CD4-positive, alpha-beta T cell (primary cell): ENCODE measurements around the gene MST1. TPM values are rescaled to one million over a fixed set of nuclear protein-coding genes. Genes with fewer than 3 reads are reported as not detected.

Experiments used
- ATAC-seq: fragments of 200-7000 bp; cut with Tn5 transposase; one replicate; pipeline ENCODE4 v1.10.0; 2022; ENCODE audit warnings: mild to moderate bottlenecking; ENCODE audit not compliant: poor library complexity
- CTCF ChIA-PET: fragments of 350-600 bp; sonication (Branson Sonifier 250); formaldehyde crosslinking; loops from one replicate; lab custom pipeline; 2021; ENCODE audit warnings: antibody characterized with exemption, inconsistent platforms; lab: Charles Lee
- POLR2A ChIA-PET: fragments of 350-600 bp; sonication (Branson Sonifier 250); formaldehyde crosslinking; loops from one replicate; lab custom pipeline; 2021; ENCODE audit warnings: antibody characterized with exemption, inconsistent platforms; lab: Charles Lee
- DNase-seq, 14 experiments: peaks; one replicate each; pipeline ENCODE4 v3.0.0-alpha.2; 2013 to 2020; ENCODE audit warnings: mixed read lengths in 2 of 14
- H3K27ac ChIP-seq, 2 donors: one replicate each; pipeline versions ENCODE4 v1.5.1 to v1.7.0; 2013; ENCODE audit warnings: low read length in 2 of 2, low read depth in 1 of 2, mild to moderate bottlenecking in 1 of 2
- H3K27me3 ChIP-seq, 2 experiments: 1 replicate in 1 of 2; 2 replicates in 1 of 2; pipeline versions ENCODE4 v1.6.1 to v1.7.0; 2013; ENCODE audit warnings: low read length in 2 of 2, control low read depth in 1 of 2, mild to moderate bottlenecking in 1 of 2, moderate library complexity in 1 of 2; ENCODE audit not compliant: insufficient read depth in 2 of 2, control insufficient read depth in 1 of 2
- H3K36me3 ChIP-seq: one replicate; pipeline ENCODE4 v1.6.1; 2013; ENCODE audit warnings: low read length, control low read depth; ENCODE audit not compliant: insufficient read depth
- H3K4me1 ChIP-seq: one replicate; pipeline ENCODE4 v1.6.1; 2013; ENCODE audit warnings: low read length, control low read depth; ENCODE audit not compliant: insufficient read depth
- H3K4me3 ChIP-seq: one replicate; pipeline ENCODE4 v1.5.1; 2013; ENCODE audit warnings: mild to moderate bottlenecking, low read length, moderate library complexity
- H3K9me3 ChIP-seq, 2 experiments: 1 replicate in 1 of 2; 2 replicates in 1 of 2; pipeline versions ENCODE4 v1.6.1 to v1.7.0; 2013; ENCODE audit warnings: low read length in 2 of 2, mild to moderate bottlenecking in 2 of 2, control low read depth in 1 of 2, moderate library complexity in 1 of 2; ENCODE audit not compliant: control insufficient read depth in 1 of 2, insufficient read depth in 1 of 2
- H3K27ac Mint-ChIP-seq: one replicate; pipeline ENCODE4 v1.8.0; 2020; ENCODE audit warnings: mixed read lengths
- H3K27me3 Mint-ChIP-seq: one replicate; pipeline ENCODE4 v1.8.0; 2021; ENCODE audit warnings: mixed read lengths
- H3K36me3 Mint-ChIP-seq: one replicate; pipeline ENCODE4 v1.8.0; 2021; ENCODE audit warnings: low read depth, mixed read lengths
- H3K4me1 Mint-ChIP-seq: one replicate; pipeline ENCODE4 v1.8.0; 2021; ENCODE audit warnings: low read depth, mixed read lengths
- H3K4me3 Mint-ChIP-seq: one replicate; pipeline ENCODE4 v1.8.0; 2020; ENCODE audit warnings: mild to moderate bottlenecking, mixed read lengths
- H3K9me3 Mint-ChIP-seq: one replicate; pipeline ENCODE4 v1.8.0; 2020; ENCODE audit warnings: mixed read lengths
- CTCF ChIP-seq: fragments of 200-600 bp; IDR thresholded peaks from one replicate; pipeline ENCODE4 v1.8.0; 2022; ENCODE audit warnings: antibody characterized with exemption, mild to moderate bottlenecking
- intact Hi-C, 2 experiments: fragments of 100-400 bp; cut with DNase I in 1 of 2; cut with micrococcal nuclease in 1 of 2; formaldehyde crosslinking; loops; one replicate each; pipeline versions ENCODE4 v1.15.1 to v1.9.0; 2023 to 2025; cut with DNase I, micrococcal nuclease
- total RNA-seq, 174 experiments: library from RNA in 2 of 174; stranded (reverse) in 2 of 174; gene quantifications; one replicate each; pipeline ENCODE4 v1.2.3 and lab custom pipeline; 2021 to 2026

The MST1 gene
- total RNA-seq, 2 experiments from 2014 or later, result 7.8 TPM

GRCh38 chr3:49712166-49712565, 22.9 kb upstream of the MST1 start:
- Histone ChIP-seq H3K4me3 (no peak overlapping the region), H3K4me1 (peaks cover 12% of the 10 kb centered on the region), H3K36me3 (peaks cover 21% of the 10 kb centered on the region), H3K27me3 (no peaks in the 10 kb centered on the region), H3K9me3 (no peaks in the 10 kb centered on the region), H3K27ac (no peak overlapping the region)
- H3K27ac Mint-ChIP-seq, result no peak overlapping the region
- ChIA-PET CTCF (no interaction called here), POLR2A (no interaction called here)
- peaks cover 9% of the 10 kb centered on the region for H3K36me3 Mint-ChIP-seq
- ATAC-seq, result no peak
- intact Hi-C loops, result no loop called here
- no peaks in the 10 kb centered on the region for H3K27me3 Mint-ChIP-seq
- no peak for DNase-seq
- no peaks in the 10 kb centered on the region for H3K4me1 Mint-ChIP-seq
- no peak overlapping the region for H3K4me3 Mint-ChIP-seq
- no peak for TF ChIP-seq CTCF
- no peaks in the 10 kb centered on the region for H3K9me3 Mint-ChIP-seq

GRCh38 chr3:49711489-49711888, 22.2 kb upstream of the MST1 start:
- Histone ChIP-seq H3K4me1 (peaks cover 12% of the 10 kb centered on the region), H3K4me3 (no peak overlapping the region), H3K9me3 (no peaks in the 10 kb centered on the region), H3K27me3 (no peaks in the 10 kb centered on the region), H3K36me3 (peaks cover 16% of the 10 kb centered on the region), H3K27ac (no peak overlapping the region)
- Mint-ChIP-seq H3K27me3 (no peaks in the 10 kb centered on the region), H3K9me3 (no peaks in the 10 kb centered on the region), H3K4me1 (no peaks in the 10 kb centered on the region), H3K27ac (peak overlapping the region; percentile 35), H3K4me3 (no peak overlapping the region), H3K36me3 (peaks cover 15% of the 10 kb centered on the region)
- CTCF ChIA-PET, result no interaction called here
- DNase-seq (no peak), ATAC-seq (no peak)
- intact Hi-C loops, result no loop called here
- POLR2A ChIA-PET, result no interaction called here
- TF ChIP-seq CTCF, result no peak

- ATAC-seq (no peak), DNase-seq (no peak)
- peaks cover 12% of the 10 kb centered on the region for H3K4me1 ChIP-seq
- ChIA-PET CTCF (no interaction called here), POLR2A (no interaction called here)
- no peaks in the 10 kb centered on the region for H3K27me3 Mint-ChIP-seq
- H3K36me3 Mint-ChIP-seq, result peaks cover 15% of the 10 kb centered on the region
- no peaks in the 10 kb centered on the region for H3K4me1 Mint-ChIP-seq
- H3K9me3 Mint-ChIP-seq, result no peaks in the 10 kb centered on the region
- no peak for TF ChIP-seq CTCF
- no peaks in the 10 kb centered on the region for H3K9me3 ChIP-seq
- H3K4me3 Mint-ChIP-seq, result no peak overlapping the region
- peaks cover 14% of the 10 kb centered on the region for H3K36me3 ChIP-seq
- no peak overlapping the region for H3K27ac Mint-ChIP-seq
- no peaks in the 10 kb centered on the region for H3K27me3 ChIP-seq
- H3K27ac ChIP-seq, result no peak overlapping the region
- H3K4me3 ChIP-seq, result no peak overlapping the region
- intact Hi-C loops, result no loop called here
These were observed 20.6 kb upstream of the MST1 start for GRCh38 chr3:49709852-49710251.
